Lung (tissue), 12 donors: ENCODE data around the gene RAPGEF2. TPM values are rescaled to one million over a fixed set of nuclear protein-coding genes. Genes with fewer than 3 reads are reported as not detected.

Experiments used
- ATAC-seq: fragments of 200-7000 bp; cut with Tn5 transposase; one replicate; pipeline ENCODE4 v1.9.1; 2020; ENCODE audit warnings: moderate number of reproducible peaks; ENCODE audit not compliant: insufficient read depth, low FRiP score
- DNase-seq, 3 donors: peaks; one replicate each; pipeline ENCODE4 v3.0.0-alpha.2; 2013 to 2017
- H3K27ac ChIP-seq, 2 donors: one replicate each; pipeline ENCODE4 v1.5.1; 2013; ENCODE audit warnings: mild to moderate bottlenecking in 2 of 2, moderate library complexity in 2 of 2, control low read depth in 1 of 2, inconsistent platforms in 1 of 2, low read depth in 1 of 2, low read length in 1 of 2
- H3K27me3 ChIP-seq, 3 donors: one replicate each; pipeline ENCODE4 v1.5.1; 2013; ENCODE audit warnings: low read length in 2 of 3; ENCODE audit not compliant: control insufficient read depth in 3 of 3, insufficient read depth in 3 of 3
- H3K36me3 ChIP-seq, 4 donors: one replicate each; pipeline ENCODE4 v1.5.1; 2013; ENCODE audit warnings: low read length in 4 of 4, mild to moderate bottlenecking in 1 of 4, moderate library complexity in 1 of 4; ENCODE audit not compliant: control insufficient read depth in 4 of 4, insufficient read depth in 4 of 4
- H3K4me1 ChIP-seq, 5 donors: one replicate each; pipeline ENCODE4 v1.5.1; 2013; ENCODE audit warnings: low read length in 5 of 5, mild to moderate bottlenecking in 2 of 5, moderate library complexity in 1 of 5; ENCODE audit not compliant: control insufficient read depth in 5 of 5, insufficient read depth in 5 of 5
- H3K4me3 ChIP-seq: one replicate; pipeline ENCODE4 v1.5.1; 2013; ENCODE audit warnings: mild to moderate bottlenecking, control low read depth, moderate library complexity
- H3K9ac ChIP-seq, 2 donors: one replicate each; pipeline ENCODE4 v1.5.1; 2013; ENCODE audit warnings: low read length in 2 of 2, control low read depth in 1 of 2; ENCODE audit not compliant: insufficient read depth in 1 of 2
- H3K9me3 ChIP-seq, 4 donors: one replicate each; pipeline ENCODE4 v1.5.1; 2013; ENCODE audit warnings: low read length in 3 of 4, mild to moderate bottlenecking in 1 of 4, moderate library complexity in 1 of 4; ENCODE audit not compliant: control insufficient read depth in 4 of 4, insufficient read depth in 3 of 4
- WGBS, 2 donors: extraction: QIAGEN DNeasy Blood & Tissue Kit; methylation state at CpG; one replicate each; pipeline ENCODE4 v1.1.7; 2013; 5-methylcytosine and 5-hydroxymethylcytosine counted together
- polyA plus RNA-seq, 2 donors: library from polyadenylated mRNA; stranded (reverse); fragments of 200-250 nt; gene quantifications; one replicate each; pipeline ENCODE4 v1.2.1, GENCODE V29; 2013
- total RNA-seq, 2 donors: library from RNA; depleted of rRNA in 1 of 2; stranded (reverse); fragments of >200 nt in 1 of 2; gene quantifications; one replicate each; pipeline ENCODE4 v1.2.1, GENCODE V29; 2014 to 2021
- TF ChIP-seq, protein P1 (sequence below): IDR thresholded peaks from 2 replicates; pipeline ENCODE4 v1.5.1; 2012; ENCODE audit warnings: mild to moderate bottlenecking; ENCODE audit errors: control extremely low read depth, extremely low read depth
- donor health status: control.
- donor health status: control.
- donor health status: Bipolar disorder and iron deficiency.
- donor health status: healthy.
- donor health status: DM: yes; HTN: yes; CAD: no.

Gene RAPGEF2
- total and polyA plus RNA-seq, 4 donors = 8.6 to 88.7 (median 32.2) TPM

DNA sequence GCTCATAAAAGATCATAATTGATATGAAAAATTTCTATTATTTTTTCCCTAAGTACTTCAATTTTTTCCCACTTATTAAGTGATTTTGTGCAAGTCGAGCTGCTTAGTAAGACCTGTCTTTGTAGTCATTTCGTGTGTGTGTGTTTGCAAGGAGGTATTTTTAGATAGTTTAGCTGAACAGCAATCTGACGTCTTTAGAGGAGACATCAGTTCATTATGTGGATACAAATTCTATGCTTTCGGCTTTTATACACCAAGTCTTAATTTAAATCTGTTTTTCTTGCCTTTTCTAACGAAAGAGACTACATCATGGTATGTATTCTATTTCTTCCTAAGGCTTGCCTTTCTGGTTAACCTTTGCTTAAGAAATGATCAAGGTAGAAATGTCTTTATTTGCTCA is 179.4 kb downstream of the RAPGEF2 start:
- H3K9ac ChIP-seq = no peak overlapping the region
- no peak overlapping the region for H3K27ac ChIP-seq
- WGBS, 2 donors = 89 to 91% methylated on average over 5 of the region's 5 CpGs
- peaks cover 0 to 20% (median 6%) of the 10 kb centered on the region in 5 donors for H3K4me1 ChIP-seq
- no peaks in the 10 kb centered on the region for H3K27me3 ChIP-seq
- ATAC-seq (no peak), DNase-seq (no peak)
- no peaks in the 10 kb centered on the region for H3K9me3 ChIP-seq
- TF ChIP-seq, protein P1, sequence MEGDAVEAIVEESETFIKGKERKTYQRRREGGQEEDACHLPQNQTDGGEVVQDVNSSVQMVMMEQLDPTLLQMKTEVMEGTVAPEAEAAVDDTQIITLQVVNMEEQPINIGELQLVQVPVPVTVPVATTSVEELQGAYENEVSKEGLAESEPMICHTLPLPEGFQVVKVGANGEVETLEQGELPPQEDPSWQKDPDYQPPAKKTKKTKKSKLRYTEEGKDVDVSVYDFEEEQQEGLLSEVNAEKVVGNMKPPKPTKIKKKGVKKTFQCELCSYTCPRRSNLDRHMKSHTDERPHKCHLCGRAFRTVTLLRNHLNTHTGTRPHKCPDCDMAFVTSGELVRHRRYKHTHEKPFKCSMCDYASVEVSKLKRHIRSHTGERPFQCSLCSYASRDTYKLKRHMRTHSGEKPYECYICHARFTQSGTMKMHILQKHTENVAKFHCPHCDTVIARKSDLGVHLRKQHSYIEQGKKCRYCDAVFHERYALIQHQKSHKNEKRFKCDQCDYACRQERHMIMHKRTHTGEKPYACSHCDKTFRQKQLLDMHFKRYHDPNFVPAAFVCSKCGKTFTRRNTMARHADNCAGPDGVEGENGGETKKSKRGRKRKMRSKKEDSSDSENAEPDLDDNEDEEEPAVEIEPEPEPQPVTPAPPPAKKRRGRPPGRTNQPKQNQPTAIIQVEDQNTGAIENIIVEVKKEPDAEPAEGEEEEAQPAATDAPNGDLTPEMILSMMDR = no peak
- peaks cover 0 to 3% (median 0%) of the 10 kb centered on the region in 4 donors for H3K36me3 ChIP-seq
- H3K4me3 ChIP-seq = no peak overlapping the region

DNA sequence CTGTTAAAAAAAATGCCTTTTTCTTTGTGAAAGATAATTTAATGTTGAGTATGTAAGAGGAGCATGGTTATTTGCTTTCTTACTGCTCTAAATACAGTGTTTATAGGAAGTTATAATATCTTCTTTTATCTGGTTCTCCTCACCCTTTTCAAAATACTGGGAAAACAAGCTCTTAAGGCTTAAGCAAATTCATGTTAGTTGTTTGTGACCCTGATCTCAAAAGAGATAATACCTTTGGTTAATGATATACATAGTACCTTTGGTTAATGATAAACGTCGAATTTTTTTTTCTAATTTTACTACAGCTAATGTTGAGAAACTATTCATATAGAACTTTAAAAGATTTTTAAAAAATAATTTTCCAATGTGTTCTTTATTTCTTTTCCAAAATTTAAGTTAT is 180.1 kb downstream of the RAPGEF2 start:
- no peaks in the 10 kb centered on the region for H3K27me3 ChIP-seq
- H3K9ac ChIP-seq = no peak overlapping the region
- TF ChIP-seq, protein P1 = no peak
- no peaks in the 10 kb centered on the region for H3K9me3 ChIP-seq
- 90 to 92% methylated on average over 2 of the region's 2 CpGs for WGBS, 2 donors
- no peak overlapping the region for H3K27ac ChIP-seq
- no peak for DNase-seq
- H3K36me3 ChIP-seq = peaks cover 0 to 3% (median 0%) of the 10 kb centered on the region in 4 donors
- no peak overlapping the region for H3K4me3 ChIP-seq
- H3K4me1 ChIP-seq = peaks cover 0 to 20% (median 6%) of the 10 kb centered on the region in 5 donors
- no peak for ATAC-seq

DNA sequence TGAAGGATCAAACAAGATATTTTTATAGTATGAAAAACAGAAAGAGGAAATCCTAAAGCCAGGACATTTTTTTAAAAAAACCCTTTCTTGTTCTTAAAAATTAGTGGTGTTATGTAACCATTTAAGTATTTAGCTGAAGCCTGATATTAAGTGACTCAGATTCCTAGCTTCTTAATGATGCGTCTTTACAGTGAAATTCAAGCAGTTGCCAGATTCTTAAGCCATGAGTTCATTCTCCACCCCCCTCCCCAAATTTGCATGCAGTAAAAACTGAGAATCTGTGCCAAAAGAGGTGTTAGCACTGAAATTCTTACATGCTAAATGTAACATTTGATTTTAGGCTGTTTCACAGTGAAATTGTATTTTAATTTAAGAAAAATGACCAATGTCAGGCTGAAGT is 180.8 kb downstream of the RAPGEF2 start:
- DNase-seq (peak; percentile 48 to 85 (median 84)), ATAC-seq (no peak)
- 54 to 61% methylated on average over 1 of the region's 1 CpG for WGBS, 2 donors
- Histone ChIP-seq H3K4me1 (peaks cover 0 to 20% (median 8%) of the 10 kb centered on the region in 5 donors), H3K36me3 (peaks cover 0 to 3% (median 0%) of the 10 kb centered on the region in 4 donors), H3K9ac (no peak overlapping the region), H3K27ac (peak overlapping the region in 1 of 2 donors; percentile 66), H3K4me3 (no peak overlapping the region), H3K9me3 (no peaks in the 10 kb centered on the region), H3K27me3 (no peaks in the 10 kb centered on the region)
- TF ChIP-seq, protein P1 = no peak

DNA sequence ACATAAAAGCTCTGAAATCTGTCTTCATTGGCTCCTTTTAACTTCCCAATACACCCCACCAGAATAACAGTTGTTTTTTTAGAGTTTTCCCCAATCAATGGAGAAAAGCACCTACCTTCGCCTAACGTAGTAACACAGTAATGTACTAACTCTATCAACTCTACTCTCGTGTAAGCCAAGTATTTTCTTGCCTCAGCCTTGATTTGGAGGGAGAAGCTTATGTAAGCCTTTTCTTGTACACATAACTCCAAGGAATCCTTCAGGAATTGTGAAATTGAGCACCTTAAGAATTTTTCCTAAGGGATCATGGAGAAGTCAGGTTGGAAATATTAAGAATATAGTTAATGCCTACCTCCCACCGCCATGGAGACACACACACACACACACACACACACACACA is 181.2 kb downstream of the RAPGEF2 start:
- no peak for ATAC-seq

More for the DNA sequence above, 181.2 kb downstream of the RAPGEF2 start:
- Histone ChIP-seq H3K4me1 (peaks cover 0 to 20% (median 8%) of the 10 kb centered on the region in 5 donors), H3K4me3 (no peak overlapping the region), H3K27me3 (no peaks in the 10 kb centered on the region), H3K27ac (peak overlapping the region in 1 of 2 donors; percentile 66), H3K9ac (no peak overlapping the region), H3K9me3 (no peaks in the 10 kb centered on the region), H3K36me3 (peaks cover 0 to 3% (median 0%) of the 10 kb centered on the region in 4 donors)
- TF ChIP-seq, protein P1 = no peak
- 88 to 91% methylated on average over 4 of the region's 4 CpGs for WGBS, 2 donors
- DNase-seq = peak in 2 of 3 donors; percentile 43 to 56
